OCI-LY7 (cell line): ENCODE results near the gene CNP.

Experiments used
- CTCF ChIP-seq: fragments of 200-600 bp; sonication (generic); conservative IDR thresholded peaks from 2 replicates; pipeline ENCODE4 v1.5.1; 2014; ENCODE audit warnings: mild to moderate bottlenecking, antibody characterized with exemption, low read length, moderate library complexity, mixed read lengths
- EZH2phosphoT487 ChIP-seq: fragments of 200-600 bp; sonication (generic); IDR thresholded peaks from 2 replicates; pipeline ENCODE4 v1.6.1; 2018; ENCODE audit warnings: low read depth, borderline replicate concordance, mild to moderate bottlenecking, mixed run types, antibody characterized with exemption, low read length, moderate library complexity, mixed read lengths

- TF ChIP-seq CTCF: no peak
- no peak for TF ChIP-seq EZH2phosphoT487
These were observed 44.4 kb downstream of the CNP start for GRCh38 chr17:42010898-42011516.
